T-helper 1 cell (primary cell): Measurements from ENCODE around the gene HHIPL1.
"Not testable (repeated sequence)": the region's sequence is repeated elsewhere in the genome, so short reads cannot be mapped to it uniquely, and the experiment has no call there.

ENCODE experiments used
- DNase-seq, 5 donors: peaks; one replicate each; pipeline ENCODE4 v3.0.0-alpha.2; 2012 to 2020

The HHIPL1 gene

DNA sequence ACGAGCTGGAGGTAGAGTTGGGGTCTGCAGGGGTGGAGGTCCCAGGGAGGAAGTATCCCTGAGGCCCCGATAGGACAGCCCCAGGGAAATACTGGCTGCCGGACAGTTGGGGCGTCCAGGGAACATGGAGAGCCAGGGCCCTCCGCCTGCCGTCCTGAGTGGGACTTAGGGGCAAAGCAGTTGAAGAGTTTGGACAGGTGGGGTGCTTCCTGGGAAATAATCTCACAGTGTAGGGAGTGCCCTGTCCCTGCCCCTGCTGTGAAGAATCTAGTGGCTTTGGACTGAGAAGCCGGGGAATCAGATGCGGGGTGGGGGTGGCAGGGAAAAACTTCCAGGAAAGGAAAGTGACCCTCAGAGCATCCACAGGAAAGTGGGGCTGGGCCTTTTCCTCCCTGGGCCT, 9.8 kb upstream of the HHIPL1 start:
- DNase-seq: no peak

- DNase-seq: no peak
These were observed 8.4 kb upstream of the HHIPL1 start for GRCh38 chr14:99636487-99636886.

DNA sequence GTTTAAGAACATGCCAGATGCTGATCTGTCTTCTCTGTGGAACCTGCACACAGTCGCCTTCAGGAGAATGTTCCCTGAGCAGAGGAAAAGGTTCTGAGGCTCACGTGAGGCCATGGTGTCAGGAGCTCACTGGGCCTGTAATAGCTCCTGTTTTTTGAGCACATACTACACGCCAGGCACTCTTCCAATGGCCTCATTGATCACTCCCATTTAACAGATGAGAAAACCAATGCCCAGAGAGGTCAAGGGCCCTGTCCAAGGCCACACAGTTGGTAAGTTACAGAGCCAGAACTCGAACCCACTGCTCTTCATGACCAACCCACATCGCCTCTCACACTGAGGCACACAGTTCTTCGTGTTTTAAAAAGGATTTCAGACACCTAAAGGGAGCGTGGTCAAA, 7.3 kb upstream of the HHIPL1 start:
- DNase-seq: no peak

GRCh38 chr14:99642771-99643170, 2.2 kb upstream of the HHIPL1 start:
- not testable (repeated sequence) for DNase-seq

GRCh38 chr14:99643343-99643742, 1.6 kb upstream of the HHIPL1 start:
- DNase-seq: no peak

DNA sequence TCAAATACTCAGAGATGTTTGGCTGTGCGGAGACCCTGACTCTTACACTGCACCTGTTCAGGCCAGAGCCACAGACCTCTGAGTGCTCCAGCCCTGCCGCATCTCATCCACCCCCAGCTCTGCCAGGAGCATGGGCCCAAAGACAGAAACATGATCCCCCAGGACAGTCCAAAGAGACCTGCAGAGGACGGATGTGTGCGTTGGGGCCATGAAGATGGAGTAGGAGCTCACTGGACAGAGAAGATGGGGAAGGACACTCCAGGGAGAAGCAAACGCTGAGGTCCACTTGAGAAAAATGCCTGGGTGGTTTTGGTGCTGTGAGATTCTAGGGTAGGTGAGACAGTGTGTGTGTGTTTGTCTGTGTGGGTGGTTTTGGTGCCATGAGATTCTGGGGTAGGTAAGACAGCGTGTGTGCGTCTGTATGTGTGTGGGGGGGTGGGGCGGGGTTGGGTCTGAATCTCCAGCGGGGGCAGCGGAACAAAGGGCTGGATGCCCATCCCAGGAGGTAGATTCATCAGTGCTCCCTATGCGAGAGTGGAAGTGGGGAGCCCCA, 818 bp upstream of the HHIPL1 start:
- DNase-seq: no peak

DNA sequence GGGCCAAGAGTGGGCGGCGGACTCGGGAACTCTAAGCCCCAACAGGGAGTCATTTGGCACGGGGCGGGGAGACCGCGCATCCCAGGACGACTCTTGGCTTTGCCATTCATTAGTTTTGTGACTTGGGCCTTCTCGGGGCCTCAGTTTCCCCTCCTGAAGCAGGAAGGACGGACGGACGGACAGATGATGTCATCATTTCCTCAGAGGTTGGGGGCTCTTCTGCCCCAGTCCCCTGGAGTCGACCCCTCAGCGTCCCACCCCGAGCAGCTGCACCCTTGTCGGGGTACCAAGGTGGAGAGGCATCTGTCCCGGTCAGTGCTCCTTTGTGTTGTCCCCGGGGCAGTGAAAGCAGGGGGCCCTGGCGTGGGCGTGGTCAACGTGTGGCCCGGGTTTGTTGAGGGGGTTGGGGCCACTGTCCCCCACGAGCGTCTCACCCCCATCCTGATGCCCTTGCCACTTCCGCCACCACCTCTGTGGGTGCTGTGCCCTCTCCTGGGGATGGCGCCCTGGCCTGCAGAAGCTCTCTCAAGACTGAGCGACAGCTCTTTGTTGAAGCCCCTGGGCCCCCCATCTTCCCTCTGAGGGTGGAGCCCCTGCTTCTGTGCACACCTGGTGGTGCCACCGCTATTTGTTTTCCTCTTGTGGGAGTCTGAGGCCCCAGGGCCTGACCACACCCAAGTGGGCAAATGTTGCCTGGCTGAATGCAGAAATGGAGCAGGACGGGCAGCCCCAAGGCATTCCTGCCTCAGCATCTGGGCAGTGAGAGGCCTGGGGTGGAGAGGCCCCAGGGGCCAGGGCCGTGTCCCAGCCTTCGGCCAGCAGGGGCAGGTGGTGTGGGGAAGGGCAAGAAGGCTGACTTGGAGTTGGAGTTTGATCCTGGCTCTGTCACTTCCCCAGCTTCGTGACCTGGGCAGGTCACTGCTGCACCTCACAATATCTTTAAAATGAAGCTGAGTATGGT, 896 bp downstream of the HHIPL1 start:
- DNase-seq: no peak

DNA sequence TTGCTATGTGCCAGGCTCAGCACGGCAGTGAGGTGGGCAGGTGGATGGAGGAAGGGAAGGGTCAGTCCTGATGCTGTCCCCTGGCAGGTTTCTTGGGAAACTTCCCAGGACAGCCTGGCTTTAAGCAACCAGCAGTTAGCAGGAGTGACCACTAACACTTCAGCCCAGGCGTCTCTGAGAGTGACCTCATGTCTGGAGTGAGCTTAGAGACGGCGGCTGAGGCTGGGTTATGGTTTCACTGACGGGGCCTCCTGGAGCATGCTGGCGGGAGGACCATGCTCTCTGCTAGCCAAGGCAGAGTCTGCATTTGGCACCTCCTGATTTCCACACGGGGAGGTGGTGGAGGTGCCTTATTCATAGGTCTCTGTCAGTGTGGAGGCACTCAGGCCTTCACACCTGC, 2.5 kb downstream of the HHIPL1 start:
- DNase-seq: no peak

DNA sequence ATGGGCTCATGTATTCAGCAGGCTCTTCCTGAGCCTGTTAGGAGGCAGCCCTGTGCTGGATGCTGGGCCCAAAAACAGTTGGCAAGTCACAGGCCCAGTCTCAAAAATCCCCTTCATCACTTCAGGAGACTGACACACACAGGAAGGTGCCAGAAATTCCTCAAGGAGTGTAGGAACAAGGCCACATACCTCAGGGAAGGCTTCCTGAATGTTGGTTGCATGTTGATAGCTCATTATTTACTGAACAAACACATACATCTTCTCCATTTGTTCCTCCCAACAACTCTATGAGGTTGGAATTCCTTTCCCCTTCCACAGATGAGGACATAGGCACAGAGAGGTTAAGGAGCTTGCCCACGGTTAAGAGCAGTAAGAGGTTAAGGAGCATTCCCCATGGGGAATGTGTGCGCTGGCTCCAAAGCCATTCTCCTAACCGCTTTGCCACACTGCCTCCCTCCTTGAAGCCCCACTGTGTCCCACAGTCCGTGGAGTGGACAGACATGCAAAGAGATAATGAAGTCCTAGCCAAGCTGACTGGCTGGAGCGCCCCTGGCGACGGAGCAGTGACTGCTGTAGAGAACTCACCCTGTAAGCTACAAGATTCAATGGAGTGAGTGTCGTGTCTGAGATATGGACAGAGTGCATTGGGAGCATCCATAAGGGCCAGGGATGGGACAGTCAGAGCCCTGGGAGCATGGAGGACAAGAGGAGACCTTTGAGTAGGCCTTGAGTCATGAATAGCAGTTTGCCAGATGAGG, 3.3 kb downstream of the HHIPL1 start:
- no peak for DNase-seq

DNA sequence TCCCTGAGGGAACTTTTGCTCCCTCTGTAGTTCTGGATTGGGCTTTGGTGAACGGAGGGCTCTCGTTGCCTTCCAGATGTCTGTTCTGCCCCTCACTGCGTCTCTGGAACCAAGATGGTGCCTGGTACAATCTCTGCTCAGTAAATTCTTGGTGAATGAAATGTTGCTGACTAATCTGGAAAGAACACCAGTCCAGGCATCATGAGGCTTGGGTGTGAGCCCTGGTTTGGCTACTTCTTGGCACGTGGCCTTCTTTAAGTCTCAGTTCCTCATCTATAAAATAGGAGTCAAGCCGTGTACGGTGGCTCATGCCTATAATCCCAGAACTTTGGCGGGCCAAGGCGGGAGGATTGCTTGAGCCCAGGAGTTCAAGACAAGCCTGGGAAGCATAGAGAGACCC, 4.3 kb downstream of the HHIPL1 start:
- DNase-seq: no peak

DNA sequence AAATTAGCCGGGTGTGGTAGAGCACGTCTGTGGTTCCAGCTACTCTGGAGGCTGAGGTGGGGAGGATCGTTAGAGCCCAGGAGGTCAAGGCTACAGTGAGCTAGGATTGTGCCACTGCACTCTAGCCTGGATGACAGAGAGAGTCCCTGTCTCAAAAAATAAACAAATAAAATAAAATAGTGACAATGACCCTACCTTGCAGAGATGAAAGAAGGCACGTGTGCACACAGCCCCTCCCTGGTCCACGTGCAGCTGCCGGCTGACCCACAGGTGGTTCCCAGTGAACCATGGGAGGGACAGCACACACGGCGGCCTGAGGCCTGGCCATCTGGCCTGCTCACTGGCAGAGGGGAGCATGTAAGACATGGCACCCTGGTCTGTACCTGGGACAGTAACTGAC, 4.7 kb downstream of the HHIPL1 start:
- DNase-seq: no peak

DNA sequence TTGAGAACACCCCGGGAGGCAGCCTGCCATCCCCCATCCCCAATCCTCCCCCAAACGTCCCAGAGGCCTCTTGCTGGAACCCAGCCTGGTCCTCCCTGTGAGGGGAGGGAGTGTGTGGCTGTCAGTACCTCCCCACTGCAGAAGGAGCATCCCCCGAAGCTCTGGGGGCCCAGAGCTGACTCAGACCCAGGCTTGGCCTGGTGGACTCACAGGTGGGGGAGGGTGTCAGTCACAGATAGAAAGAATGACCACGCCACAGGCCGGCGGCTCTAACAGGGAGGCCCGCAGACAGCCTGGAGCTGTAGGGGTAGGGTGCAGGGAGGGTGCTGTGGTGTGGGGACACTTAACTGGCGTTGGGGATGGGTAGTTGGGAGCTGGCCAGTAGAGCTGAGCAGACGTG, 5.3 kb downstream of the HHIPL1 start:
- no peak for DNase-seq

GRCh38 chr14:99651953-99652746, 7.2 kb downstream of the HHIPL1 start:
- DNase-seq: no peak

DNA sequence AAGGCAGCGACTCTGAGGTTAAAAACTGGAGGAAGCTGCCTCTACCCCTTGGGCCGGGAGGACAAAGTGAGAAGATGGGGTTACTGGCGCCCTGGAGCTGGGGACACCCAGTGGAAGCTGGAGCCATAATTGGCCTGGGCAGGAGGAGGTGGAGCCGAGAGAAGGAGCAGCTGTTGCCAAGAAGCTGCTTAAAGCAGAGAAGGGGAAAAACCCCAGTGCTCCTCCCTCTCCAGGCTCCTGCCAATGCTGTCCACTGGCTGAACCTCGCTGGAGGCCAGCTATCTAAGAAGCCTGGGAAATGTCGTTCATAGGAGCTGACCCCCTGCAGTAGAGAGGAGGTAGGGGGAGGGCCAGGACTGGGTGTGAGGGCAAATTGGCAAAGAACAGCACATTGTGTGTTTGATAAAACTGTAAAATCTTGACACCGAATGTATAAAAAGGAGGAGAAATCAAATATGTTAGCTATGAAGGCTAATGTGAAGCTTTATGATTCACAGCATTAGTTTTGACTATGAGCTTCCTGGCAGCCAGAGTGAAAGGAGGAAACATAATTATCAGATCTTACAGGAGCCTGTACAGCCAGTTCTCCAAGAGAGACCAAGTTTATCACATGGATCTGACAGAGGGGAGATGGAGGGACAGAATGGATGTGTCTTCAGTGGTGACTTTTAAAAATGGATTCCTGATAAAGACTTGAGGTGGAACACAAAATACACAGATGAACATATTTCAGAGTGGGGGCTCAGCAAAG, 9.5 kb downstream of the HHIPL1 start:
- no peak for DNase-seq

GRCh38 chr14:99655521-99655920, 10.6 kb downstream of the HHIPL1 start:
- no peak for DNase-seq

DNA sequence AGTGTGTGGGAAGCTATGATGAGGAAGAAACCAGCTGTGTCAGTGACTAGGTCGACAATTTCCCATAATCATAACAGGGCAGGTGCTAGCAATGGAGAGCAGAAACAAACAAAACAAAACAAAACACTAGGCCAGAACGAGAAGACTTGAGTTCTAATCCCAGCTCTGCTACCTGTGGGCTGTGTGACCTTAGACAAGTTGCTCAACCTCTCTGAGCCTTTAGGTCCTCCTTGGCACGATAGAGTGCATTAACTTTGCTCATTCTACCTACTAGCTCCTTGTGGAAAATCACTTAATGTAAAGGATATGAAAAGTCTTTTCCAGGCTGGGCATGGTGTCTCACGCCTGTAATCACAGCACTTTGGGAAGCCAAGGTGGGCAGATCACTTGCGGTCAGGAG, 11.2 kb downstream of the HHIPL1 start:
- DNase-seq: no peak

GRCh38 chr14:99657645-99658155, 12.8 kb downstream of the HHIPL1 start:
- DNase-seq: no peak

GRCh38 chr14:99658218-99658845, 13.4 kb downstream of the HHIPL1 start:
- DNase-seq: no peak

DNA sequence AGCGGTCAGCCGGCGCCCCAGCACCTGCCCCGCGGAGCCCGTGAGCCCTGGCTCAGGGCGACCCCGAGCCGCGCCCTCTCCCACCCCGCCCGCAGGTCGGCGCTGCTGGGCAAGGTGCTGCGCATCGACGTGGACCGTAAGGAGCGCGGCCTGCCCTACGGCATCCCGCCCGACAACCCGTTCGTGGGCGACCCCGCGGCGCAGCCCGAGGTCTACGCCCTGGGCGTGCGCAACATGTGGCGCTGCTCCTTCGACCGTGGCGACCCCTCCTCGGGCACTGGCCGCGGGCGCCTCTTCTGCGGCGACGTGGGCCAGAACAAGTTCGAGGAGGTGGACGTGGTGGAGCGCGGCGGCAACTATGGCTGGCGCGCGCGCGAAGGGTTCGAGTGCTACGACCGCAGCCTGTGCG, 14.4 kb downstream of the HHIPL1 start:
- no peak for DNase-seq

GRCh38 chr14:99660006-99660566, 15.2 kb downstream of the HHIPL1 start:
- no peak for DNase-seq

DNA sequence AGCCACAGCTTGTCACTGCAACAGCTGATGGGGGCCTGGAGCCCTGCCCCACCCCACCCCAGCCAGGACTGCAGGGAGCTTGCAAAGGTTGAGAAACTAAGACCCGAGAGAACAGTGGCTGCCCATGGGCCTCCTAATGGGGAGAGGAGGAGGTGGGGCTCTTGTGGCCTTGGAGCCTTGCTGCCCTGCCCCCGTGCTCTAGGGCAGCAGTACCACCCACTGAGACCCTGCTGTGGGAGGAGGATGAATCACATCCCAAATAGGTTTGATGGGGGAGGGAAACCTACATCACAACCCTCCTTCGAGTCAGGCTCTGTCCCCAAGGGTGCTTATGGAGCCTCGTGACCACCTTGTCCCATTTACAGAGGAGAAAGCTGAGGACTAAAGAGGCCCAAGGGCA, 15.9 kb downstream of the HHIPL1 start:
- DNase-seq: no peak
